NB4 (cell line): ENCODE results near the gene MAB21L3.

Source experiments
- CTCF ChIP-seq: IDR thresholded peaks from one replicate; pipeline ENCODE4 v1.5.1; 2012; ENCODE audit warnings: low read depth, low read length
- MYC ChIP-seq: IDR thresholded peaks from 2 replicates; pipeline ENCODE4 v1.6.1; 2011; ENCODE audit warnings: low read depth, low read length
- POLR2A ChIP-seq: IDR thresholded peaks from 2 replicates; pipeline ENCODE4 v1.6.1; 2011; ENCODE audit warnings: mild to moderate bottlenecking; ENCODE audit not compliant: insufficient read length; ENCODE audit errors: extremely low read depth

- TF ChIP-seq POLR2A (no peak), CTCF (no peak), MYC (no peak)
Measured at GRCh38 chr1:116176306-116176789, 65.1 kb downstream of the MAB21L3 start.
